WTC11 (cell line): ENCODE measurements around the gene CHST11.

Experiments
- ATF1 ChIP-seq: sonication (generic); formaldehyde crosslinking; IDR thresholded peaks from 2 replicates; pipeline ENCODE4 v1.8.1; 2023; ENCODE audit warnings: mild to moderate bottlenecking, moderate library complexity, missing genetic modification reagents
- ESRRA ChIP-seq: sonication (generic); formaldehyde crosslinking; IDR thresholded peaks from 2 replicates; pipeline ENCODE4 v1.8.1; 2022; ENCODE audit warnings: mild to moderate bottlenecking, missing genetic modification reagents, borderline replicate concordance
- GABPB1 ChIP-seq: sonication (generic); formaldehyde crosslinking; IDR thresholded peaks from 2 replicates; pipeline ENCODE4 v1.8.1; 2023; ENCODE audit warnings: mild to moderate bottlenecking, missing genetic modification reagents
- IRF1 ChIP-seq: sonication (generic); formaldehyde crosslinking; IDR thresholded peaks from 2 replicates; pipeline ENCODE4 v1.8.0; 2023; ENCODE audit warnings: missing genetic modification reagents
- NR2C2 ChIP-seq: sonication (generic); formaldehyde crosslinking; IDR thresholded peaks from 2 replicates; pipeline ENCODE4 v1.8.0; 2022; ENCODE audit warnings: mild to moderate bottlenecking, missing genetic modification reagents
- RORB ChIP-seq: fragments of 250-450 bp; sonication (Bioruptor Pico); IDR thresholded peaks from 2 replicates; pipeline ENCODE4 v1.9.0; 2021; ENCODE audit warnings: mild to moderate bottlenecking
- SP1 ChIP-seq: sonication (generic); formaldehyde crosslinking; conservative IDR thresholded peaks from 2 replicates; pipeline ENCODE4 v1.8.1; 2022; ENCODE audit warnings: missing genetic modification reagents
- ZNF121 ChIP-seq: sonication (generic); formaldehyde crosslinking; IDR thresholded peaks from 2 replicates; pipeline ENCODE4 v1.8.0; 2023; ENCODE audit warnings: missing genetic modification reagents
- ZNF232 ChIP-seq: sonication (generic); formaldehyde crosslinking; IDR thresholded peaks from 2 replicates; pipeline ENCODE4 v1.8.0; 2022; ENCODE audit warnings: mild to moderate bottlenecking, missing genetic modification reagents
- ZNF317 ChIP-seq: sonication (generic); formaldehyde crosslinking; IDR thresholded peaks from 2 replicates; pipeline ENCODE4 v1.8.1; 2023; ENCODE audit warnings: low read depth, mild to moderate bottlenecking, moderate library complexity, missing genetic modification reagents, borderline replicate concordance
- ZNF423 ChIP-seq: fragments of 250-450 bp; sonication (Bioruptor Pico); IDR thresholded peaks from 2 replicates; pipeline ENCODE4 v2.1.2; 2022; ENCODE audit warnings: mild to moderate bottlenecking, moderate library complexity
- TF ChIP-seq, protein P1 (sequence below): fragments of 200-600 bp; IDR thresholded peaks from 2 replicates; pipeline ENCODE4 v1.8.0; 2022; ENCODE audit warnings: antibody characterized with exemption
- TF ChIP-seq, protein P2 (sequence below): sonication (generic); formaldehyde crosslinking; IDR thresholded peaks from 2 replicates; pipeline ENCODE4 v1.8.0; 2022; ENCODE audit warnings: mild to moderate bottlenecking, missing genetic modification reagents
- TF ChIP-seq, protein P3 (sequence below): sonication (generic); formaldehyde crosslinking; IDR thresholded peaks from 2 replicates; pipeline ENCODE4 v1.8.1; 2023; ENCODE audit warnings: mild to moderate bottlenecking, moderate library complexity, missing genetic modification reagents

GRCh38 chr12:104570174-104570907 lies 113.6 kb downstream of the CHST11 start:
- no peak for TF ChIP-seq GABPB1 (CRISPR knock-in tag)
- no peak for TF ChIP-seq ESRRA (CRISPR knock-in tag)
- no peak for TF ChIP-seq IRF1 (CRISPR knock-in tag)
- TF ChIP-seq, protein P1, sequence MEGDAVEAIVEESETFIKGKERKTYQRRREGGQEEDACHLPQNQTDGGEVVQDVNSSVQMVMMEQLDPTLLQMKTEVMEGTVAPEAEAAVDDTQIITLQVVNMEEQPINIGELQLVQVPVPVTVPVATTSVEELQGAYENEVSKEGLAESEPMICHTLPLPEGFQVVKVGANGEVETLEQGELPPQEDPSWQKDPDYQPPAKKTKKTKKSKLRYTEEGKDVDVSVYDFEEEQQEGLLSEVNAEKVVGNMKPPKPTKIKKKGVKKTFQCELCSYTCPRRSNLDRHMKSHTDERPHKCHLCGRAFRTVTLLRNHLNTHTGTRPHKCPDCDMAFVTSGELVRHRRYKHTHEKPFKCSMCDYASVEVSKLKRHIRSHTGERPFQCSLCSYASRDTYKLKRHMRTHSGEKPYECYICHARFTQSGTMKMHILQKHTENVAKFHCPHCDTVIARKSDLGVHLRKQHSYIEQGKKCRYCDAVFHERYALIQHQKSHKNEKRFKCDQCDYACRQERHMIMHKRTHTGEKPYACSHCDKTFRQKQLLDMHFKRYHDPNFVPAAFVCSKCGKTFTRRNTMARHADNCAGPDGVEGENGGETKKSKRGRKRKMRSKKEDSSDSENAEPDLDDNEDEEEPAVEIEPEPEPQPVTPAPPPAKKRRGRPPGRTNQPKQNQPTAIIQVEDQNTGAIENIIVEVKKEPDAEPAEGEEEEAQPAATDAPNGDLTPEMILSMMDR: no peak
- no peak for TF ChIP-seq NR2C2 (CRISPR knock-in tag)
- TF ChIP-seq, protein P2, sequence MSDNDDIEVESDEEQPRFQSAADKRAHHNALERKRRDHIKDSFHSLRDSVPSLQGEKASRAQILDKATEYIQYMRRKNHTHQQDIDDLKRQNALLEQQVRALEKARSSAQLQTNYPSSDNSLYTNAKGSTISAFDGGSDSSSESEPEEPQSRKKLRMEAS (CRISPR knock-in tag): no peak
- TF ChIP-seq ZNF121 (CRISPR knock-in tag): no peak
- TF ChIP-seq, protein P3, sequence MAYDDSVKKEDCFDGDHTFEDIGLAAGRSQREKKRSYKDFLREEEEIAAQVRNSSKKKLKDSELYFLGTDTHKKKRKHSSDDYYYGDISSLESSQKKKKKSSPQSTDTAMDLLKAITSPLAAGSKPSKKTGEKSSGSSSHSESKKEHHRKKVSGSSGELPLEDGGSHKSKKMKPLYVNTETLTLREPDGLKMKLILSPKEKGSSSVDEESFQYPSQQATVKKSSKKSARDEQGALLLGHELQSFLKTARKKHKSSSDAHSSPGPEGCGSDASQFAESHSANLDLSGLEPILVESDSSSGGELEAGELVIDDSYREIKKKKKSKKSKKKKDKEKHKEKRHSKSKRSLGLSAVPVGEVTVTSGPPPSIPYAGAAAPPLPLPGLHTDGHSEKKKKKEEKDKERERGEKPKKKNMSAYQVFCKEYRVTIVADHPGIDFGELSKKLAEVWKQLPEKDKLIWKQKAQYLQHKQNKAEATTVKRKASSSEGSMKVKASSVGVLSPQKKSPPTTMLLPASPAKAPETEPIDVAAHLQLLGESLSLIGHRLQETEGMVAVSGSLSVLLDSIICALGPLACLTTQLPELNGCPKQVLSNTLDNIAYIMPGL (CRISPR knock-in tag): no peak
- TF ChIP-seq ATF1 (CRISPR knock-in tag): no peak
- TF ChIP-seq RORB: no peak
- no peak for TF ChIP-seq ZNF232 (CRISPR knock-in tag)
- no peak for TF ChIP-seq ZNF317 (CRISPR knock-in tag)
- TF ChIP-seq SP1 (CRISPR knock-in tag): no peak
- no peak for TF ChIP-seq ZNF423
